SHP77 treated with DMSO at 0.1 percent for 48 hours (cell line): ENCODE measurements around the gene CEP44.
"Not testable (repeated sequence)": the region's sequence is repeated elsewhere in the genome, so short reads cannot be mapped to it uniquely, and the experiment has no call there.

Experiments used
- DNase-seq: peaks from one replicate; lab custom pipeline; 2025; lab: John Stamatoyannopoulos, UW

The CEP44 gene, protein sequence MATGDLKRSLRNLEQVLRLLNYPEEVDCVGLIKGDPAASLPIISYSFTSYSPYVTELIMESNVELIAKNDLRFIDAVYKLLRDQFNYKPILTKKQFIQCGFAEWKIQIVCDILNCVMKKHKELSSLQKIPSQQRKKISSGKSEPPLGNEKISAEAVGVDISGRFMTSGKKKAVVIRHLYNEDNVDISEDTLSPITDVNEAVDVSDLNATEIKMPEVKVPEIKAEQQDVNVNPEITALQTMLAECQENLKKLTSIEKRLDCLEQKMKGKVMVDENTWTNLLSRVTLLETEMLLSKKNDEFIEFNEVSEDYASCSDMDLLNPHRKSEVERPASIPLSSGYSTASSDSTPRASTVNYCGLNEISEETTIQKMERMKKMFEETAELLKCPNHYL

DNA sequence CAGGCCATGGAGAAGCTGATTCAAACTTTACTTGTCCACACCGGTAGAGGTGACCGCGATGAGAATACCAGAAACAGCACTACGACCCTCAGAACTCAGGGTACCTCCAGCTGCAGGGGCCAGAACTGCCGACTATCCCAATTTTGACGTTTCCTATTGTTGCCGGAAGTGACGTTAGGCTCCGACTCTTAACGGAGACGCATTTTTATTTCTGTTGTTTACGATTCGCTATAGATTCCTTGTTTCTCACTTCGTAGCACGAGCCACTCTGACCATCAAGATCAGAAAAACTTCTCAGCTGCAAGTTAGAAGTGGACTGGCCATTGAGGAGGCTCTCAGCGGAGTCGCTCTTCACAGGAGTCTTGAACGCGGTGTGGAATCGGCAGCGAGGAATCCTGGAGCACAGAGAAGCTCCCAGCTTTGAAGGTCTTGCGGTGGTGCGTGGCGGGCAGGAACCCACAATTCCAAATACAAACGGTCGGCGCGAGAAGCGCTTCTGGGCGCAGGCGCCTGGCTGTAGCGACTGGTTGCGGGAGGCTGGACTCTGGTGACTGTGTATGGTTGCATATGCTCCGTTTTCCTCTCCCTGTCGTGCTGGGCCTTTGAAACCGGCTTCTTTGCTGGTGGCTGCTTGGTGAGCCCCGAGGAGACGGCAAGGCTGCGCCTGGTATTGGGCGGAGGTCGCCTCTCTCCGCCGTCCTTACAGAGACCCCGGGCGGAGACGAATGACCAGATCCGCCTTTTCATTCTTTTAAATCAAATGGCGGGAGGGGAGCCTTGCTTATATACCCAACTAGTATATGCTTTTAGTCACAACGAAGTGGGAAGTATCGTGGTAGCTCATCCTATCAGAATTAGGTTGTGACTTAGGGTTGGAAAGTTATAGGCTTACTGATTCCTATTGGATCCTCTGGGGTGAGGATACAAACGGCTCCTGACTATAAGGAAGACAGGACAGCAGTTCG is at the start of gene CEP44, which contains the start of gene FBXO8:
Gene CEP44, plus strand, starts transcription at position 405 of the 965 bp plus-strand sequence. CDS start 15,211 bp downstream, outside the sequence.
Gene FBXO8, minus strand, starts transcription at position 161 of the 965 bp plus-strand sequence. CDS start 20,575 bp downstream, outside the sequence.
- peak; percentile 64 for DNase-seq

DNA sequence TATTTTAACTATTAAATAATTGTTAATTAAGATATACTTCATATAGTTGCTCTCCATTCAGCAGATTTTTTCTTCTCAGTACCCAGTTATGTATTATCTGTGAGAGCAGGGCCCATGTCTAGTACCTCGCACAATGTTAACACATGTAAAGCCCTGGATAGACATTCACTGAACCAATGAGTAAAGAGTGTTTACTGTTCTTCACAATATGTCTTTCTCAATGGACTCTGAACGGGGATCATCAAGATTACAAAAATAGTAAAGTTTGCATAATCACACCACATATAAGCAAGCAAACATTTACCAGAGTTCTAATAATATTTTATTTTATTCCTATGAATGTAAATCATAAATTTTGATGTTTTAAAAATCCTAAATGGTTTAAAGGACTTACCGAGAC is 47.4 kb upstream of the CEP44 start:
- no peak for DNase-seq

DNA sequence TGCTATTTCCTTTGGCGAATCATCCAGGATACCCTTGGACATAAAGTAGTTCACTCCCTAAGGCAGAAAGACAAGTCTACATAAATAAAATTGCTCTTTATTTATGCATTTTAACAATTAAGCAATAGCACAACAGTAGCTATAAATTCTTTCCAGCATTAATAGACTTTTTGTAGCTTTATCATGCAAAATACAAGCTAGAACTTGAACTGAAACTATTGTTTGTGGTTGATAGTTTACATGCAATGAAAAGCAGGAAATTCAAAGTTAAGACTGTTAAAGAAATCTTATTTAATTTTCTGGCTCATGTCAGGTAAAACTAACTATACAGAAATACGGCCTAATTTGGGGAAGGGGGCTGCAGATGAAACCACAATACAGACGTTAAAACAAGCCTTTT is 42.5 kb upstream of the CEP44 start:
- DNase-seq: no peak

DNA sequence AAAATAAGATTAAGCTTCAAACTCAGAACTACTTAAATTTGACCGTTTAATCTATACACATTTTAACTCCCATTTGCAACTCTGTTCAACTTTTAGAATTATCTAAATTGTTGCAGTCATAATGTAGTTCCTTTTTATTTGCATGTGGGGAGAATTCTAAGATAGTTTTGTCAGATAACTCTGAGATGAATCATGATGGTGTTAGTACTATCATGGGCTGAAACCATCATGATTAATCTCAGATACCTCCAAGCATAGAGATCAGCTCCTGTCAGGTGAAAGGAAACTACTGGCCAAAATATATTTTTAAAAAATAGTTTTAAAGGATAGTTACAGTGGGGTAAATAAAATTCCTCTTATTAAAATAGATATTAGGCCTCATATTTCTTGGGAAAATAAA is 39.3 kb upstream of the CEP44 start:
- no peak for DNase-seq

DNA sequence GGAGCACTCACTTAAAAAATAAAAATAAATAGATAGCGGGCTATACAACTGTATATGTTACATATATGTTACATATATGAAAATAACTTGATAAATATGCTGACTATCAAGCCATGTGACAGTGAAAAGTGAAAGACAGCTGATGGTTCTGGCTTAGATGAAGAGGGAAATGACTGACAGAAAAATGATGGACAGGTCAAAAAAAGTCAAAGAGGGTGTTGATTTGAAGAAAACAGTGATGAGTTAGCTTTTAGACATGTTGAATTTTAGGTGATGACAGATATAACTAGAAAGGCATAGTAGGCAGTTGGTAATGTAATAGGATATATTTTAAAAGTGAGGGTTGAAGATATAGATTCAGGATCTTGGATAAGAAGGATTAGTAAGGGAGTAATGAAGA is 38.0 kb upstream of the CEP44 start:
- DNase-seq: no peak

DNA sequence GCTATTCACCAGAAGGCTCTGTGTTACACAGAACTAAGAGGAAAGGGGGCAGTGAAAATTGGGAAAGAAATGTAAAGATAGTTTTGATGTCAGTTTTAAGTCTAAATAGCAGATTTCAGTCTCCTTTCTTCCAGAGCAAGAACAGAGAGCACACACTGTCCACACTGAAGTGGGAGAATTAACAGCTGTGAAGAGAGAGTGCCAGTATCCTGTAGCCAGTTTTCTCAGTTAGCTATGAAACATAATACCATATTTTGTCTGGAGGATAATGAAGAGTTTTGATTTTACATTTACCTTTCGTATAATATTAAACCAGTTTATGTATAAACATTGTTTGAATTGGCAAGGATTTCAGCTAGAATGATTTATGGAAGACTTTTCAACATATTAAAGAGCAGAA is 35.3 kb upstream of the CEP44 start:
- no peak for DNase-seq

DNA sequence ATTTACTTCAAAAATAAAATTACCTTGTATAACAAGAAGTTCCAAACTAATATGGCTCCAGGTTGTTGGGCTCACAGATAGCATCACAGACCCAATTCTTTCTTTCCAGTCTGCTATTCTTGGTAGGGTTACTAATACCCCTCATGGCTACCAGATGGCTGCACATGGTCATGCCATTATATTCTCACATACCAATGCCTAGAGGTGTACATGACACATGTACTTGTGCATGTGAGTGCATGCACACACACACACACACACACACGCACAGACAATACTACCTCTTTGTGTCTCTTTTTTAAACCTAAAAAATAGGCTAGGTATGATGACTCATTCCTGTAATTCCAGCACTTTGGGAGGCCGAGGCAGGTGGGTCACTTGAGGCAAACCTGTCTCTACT is 31.3 kb upstream of the CEP44 start:
- DNase-seq: no peak

DNA sequence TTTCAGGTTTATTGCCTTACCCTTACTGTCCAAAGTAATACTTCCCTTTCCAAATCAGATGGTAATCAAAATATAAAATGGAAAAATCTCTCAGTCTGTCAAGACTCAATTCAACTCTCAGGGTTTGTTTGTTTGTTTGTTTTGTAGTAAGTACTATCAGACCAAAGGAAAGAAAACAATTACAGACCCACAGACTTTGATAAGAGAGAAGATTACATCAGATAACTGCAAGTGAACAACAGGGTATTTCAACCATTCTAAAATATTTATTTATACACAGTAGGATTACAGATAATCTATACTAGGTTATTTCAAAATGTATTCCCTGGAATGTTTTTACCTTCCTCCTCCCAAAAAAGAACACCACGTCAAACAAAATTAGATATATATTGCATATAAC is 29.1 kb upstream of the CEP44 start:
- DNase-seq: no peak

DNA sequence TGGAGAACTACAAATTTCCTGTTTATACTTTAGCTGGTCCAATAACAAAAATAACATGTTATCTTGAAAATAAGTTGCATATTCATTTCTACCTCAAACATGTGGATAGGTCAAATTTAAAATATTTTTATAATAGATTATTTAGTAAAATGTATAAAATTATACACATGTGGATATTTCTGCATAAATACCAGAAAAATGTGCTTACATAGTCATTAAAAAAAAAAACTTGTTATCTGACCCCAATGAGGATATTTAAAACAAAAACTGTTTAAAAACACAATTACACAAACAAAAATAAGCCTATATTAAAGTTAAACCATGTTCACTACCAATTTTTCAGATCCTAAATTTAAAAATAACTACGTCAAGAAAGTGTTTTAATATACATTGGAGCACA is 28.3 kb upstream of the CEP44 start:
- DNase-seq: no peak

DNA sequence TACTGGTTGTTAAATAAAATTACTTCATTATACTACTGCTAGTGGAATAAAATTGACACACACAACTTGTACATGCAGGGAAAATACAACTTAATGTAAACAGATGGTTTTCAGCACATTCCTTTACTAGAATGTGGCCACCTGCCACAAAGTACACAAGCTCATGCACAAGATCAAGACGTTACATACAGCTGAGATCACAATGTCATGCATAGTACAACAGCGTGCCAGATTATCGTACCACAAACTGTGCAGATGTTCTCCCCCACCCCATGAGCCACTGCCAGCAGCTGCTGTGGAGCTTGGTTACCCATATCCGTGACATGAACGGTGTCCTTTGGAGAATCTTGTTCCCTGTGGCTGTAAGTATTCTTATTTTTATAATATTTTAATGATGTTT is 27.9 kb upstream of the CEP44 start:
- peak; percentile 19 for DNase-seq

DNA sequence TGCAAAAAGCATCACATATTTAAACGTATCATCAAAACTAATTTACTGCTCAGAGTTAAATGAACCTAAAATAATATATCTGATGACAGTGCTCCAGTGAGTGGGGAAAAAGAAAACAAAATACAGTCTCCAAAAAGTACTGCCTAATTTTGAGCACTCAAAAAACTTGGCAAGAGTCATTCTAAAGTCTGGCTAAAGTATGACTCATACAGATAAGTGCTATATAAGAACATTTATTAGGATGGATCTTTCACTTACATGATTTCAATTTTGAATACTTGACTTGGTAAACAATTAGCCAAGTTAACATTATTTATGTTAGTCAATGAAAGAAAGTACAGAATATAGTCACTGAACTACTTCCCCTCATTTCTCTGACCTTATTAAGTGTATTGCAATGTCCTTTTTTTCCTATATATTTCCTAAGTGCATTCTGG is 27.4 kb upstream of the CEP44 start:
- DNase-seq: no peak

DNA sequence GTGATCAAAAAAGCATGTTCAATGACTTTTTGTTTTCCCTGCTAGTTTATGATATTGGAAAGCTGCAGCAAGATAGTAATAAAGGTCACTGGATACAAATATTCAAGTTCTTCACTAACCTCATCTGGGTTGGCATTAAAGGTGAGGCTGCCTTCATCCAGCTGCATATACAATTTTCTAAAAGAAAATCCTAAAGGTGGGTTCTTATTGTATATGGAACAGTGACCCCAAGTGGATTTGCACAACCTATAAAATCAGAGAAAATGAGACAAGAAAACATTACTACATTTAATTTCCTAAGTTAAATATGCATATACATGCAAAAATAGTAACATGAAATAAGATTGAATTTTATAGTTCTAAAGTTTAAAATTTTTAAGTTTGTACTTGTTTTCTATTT is 24.1 kb upstream of the CEP44 start:
- DNase-seq: no peak

DNA sequence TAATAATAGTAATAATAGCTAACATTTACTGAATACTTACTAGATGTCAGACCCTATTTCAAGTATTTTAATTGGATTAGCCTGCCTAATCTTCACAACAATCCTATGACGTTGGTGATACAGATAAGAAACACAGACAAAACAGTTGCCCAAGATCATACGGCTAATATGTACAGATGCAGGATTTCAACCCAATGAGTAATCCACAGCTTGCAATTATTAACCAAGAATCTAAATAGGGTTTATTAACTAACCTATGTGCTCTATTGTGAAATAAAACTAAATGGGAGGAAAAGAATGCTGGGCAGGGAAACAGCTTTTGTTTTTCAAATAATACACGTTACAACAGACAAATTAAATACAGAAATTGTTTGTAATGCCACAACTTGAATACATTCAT is 23.6 kb upstream of the CEP44 start:
- DNase-seq: no peak

DNA sequence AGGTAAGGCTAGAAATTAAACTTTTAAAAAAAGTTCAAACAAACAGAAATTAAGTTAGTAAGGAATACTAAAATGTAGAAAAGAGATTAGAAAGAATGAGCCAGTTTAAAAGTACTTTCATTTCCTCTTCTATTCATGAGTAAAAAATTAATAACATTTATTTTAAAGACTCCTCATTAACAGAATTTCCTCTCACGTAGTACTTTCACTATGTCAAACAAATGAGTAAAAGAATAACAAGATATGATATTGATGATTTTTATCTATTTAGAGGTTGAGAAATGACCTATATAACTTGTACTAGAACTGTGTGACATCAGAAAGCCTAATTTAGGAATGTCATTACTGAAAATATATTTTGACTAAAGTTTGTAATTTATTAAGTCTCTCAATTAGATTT is 22.3 kb upstream of the CEP44 start:
- not testable (repeated sequence) for DNase-seq

DNA sequence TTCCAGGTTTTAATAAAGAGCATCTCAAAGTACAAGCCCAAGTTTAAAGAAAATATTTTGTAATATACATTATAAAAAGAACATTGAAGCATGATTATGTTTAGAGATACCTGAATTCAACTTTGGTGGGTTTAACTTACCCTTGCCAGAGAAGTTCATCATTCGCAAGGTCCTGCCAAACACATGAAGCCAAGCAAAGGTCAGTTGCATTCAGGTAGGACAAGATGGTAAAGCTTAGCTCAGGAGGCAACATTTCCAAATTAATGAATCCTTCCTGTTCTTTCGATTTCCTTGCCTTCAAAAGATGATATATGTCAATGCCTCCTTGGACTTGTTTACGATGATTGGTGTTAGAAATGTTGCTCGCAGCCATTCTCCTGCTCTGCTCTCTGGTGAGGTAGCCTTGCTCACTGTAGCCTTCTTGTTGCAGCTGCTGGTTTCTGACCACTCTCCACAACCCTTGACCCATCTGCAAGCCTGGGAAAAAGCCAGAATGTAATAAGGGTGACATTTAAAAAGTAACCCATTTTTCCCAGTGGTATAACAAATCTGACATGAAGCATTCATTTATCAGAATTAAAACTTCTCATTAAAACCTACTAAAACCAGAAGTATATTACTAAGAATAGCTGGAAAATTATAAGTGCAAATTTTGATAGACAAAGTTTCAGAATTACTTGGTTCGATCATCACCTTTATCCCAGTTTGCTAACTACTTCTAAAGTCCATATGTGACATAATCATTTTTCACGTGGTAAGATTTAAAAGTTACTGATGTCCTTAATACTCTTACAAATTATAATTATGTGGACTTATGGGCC is 20.9 kb upstream of the CEP44 start:
- no peak for DNase-seq

DNA sequence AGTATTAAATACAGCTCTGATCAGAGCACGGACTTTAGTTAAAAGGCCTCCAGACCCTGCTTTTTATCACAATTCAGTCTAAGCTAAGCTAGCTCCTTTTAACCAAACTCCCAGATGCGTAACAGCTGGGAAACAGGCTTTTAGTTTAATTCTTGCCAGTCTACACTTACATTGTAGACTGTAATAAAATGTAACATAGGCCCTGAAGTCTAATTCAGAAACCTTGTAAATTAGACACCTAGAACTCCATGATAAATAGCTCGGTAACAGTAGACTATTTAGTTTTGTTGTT is 20.3 kb upstream of the CEP44 start:
- no peak for DNase-seq

DNA sequence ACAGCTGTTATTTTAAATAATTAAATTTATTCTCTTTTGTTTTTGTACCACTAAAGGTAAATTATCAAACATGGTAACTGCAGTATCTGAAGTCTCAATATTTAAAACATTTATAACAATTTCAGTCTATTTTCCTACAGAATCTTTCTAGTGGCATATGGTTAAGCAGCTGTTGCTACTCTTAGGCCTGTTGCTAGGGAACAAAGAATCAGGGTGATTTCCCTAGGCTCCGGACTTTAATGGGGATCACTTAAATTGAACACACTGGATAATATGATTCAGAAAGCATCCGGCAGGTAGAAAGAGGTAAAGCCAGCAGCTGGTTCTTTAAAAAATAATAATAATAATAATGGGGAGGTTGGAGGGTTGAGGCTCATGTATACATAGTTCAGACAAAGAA is 17.8 kb upstream of the CEP44 start:
- DNase-seq: no peak

DNA sequence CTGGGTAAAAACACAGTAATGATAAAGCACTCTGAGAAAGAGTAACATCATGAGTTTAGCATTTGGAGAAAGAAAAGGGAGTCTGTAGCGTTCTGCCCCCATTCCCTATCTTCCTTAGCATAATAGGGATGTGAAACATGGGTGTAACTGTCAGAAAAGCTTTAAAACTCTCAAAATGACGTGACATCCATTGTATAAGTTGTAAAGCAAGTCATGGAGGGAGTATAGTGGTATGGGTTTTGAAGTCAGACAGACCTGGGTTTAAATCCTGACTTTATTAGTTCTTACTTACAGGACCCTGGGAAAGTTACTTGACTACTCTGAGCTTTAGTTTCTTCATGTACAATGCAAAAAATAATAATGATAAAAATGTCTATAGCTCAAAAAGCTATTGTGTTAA is 17.3 kb upstream of the CEP44 start:
- DNase-seq: no peak

DNA sequence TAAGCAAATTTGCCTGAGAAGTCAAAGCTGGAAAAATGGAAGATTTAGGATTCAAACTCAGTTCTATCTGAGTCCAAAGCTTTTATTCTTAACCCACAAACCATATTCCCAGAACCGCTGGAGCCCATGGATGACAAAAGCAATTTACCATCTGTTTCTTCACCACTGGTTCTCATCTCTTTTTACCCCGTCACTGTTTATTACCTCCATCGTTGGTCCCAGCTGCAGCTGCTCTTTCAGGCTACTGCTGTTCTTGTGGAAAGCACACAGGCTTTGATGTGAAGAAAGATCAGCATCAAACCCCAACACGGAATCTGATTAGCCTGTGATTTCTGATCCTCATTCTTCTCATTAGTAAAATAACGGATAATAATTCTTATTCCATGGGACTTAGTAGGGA is 9.8 kb upstream of the CEP44 start:
- no peak for DNase-seq

DNA sequence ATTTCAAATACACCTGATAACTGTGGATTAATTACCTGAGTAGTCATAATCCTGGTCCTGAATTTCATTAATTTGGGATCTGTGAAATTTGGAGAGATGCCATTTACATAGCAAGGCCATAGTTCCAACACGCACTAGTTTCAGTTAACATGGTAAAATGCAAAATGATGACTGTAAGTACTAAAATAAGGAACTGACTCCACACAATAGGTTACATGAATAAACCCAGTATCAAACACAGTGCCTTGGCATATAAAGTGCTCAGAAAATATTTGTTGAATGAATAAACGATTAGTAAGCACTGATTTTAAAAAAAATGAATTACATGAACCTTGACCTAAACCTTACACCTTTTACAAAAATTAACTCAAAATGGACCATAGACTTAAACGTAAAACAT is 9.3 kb upstream of the CEP44 start:
- DNase-seq: no peak

DNA sequence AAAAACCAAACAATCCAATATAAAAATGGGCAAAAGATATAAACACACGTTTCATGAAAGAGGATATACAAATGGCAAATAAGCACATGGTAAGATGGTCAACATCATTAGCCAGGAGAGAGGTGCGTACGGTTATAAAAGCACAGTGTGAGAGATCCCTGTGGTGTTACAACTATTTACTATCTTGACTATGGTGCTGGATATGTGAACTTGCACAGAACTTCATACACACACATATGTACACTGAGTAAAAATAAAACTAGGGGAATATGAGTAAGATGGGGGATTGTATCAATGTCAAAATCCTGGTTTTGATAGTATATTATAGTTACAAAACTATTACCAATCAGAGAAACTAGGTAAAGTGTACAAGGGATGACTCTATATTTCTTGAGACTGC is 8.6 kb upstream of the CEP44 start:
- DNase-seq: no peak

DNA sequence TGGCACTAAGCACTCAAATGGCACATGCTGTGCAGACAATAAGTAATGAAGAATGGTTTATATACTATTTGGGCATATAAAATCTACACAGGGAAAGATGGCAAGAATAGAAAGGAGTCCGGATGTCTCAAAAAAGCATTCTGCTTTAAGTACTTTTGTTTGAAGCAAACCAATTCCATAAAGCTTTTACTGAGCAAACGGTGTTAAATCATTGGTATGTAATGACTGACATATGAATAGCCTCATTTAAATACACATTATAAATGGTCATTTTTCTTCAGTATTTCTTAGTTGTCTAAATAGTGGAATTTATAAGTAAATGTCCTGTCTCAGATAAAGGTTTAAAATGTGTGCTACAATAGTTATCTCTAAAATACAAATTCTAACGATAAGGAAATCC is 6.3 kb upstream of the CEP44 start:
- DNase-seq: no peak
